ENCODE measurements around the gene ANXA2R.

ANXA2R gene

DNA sequence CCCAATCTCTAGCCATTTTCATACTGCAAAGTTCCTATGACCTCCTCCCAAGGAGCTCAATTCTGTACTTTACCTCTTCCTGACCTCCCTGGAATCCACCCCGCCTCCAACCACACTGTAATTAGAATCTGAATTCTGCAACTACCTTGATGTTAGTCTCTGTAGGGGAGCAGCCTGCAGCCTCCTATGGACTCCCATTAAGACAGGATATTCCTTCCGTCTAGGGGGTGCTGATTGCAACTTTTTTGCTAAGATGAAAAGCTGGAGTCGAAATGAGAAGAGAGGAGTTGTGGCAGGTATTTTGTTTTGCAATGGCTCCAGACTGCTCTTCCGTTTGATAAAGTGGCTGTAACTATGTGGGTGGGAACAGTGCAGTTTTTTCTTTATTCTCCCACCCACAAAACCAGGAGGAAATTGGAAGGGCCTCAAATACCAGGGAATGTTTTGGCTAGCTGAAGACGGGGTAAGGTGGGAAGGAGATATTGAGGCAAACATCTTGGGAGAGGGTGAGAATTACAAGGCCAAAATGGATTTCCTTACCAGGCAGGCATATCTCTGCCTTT lies 23.8 kb downstream of the ANXA2R start:
- Histone ChIP-seq H3K4ac (ENCODE audit: low read length) (no peak overlapping the region), H3K9ac (ENCODE audit: low read depth, low read length, poor library complexity) (no peak overlapping the region), H3K4me2 (ENCODE audit: insufficient read depth, low read length, poor library complexity, severe bottlenecking) (no peak overlapping the region), H3K9me3 (replicated peaks in 1 of 2; ENCODE audit: control insufficient read depth in 2 of 2, insufficient read depth in 1 of 2, low read depth in 1 of 2, low read length in 2 of 2) (no peaks in the 10 kb centered on the region), H3K27me3 (ENCODE audit: control insufficient read depth in 3 of 3, insufficient read depth in 3 of 3, low read depth in 1 of 3, low read length in 3 of 3) (peaks cover 0 to 61% (median 8%) of the 10 kb centered on the region in 3 experiments), H3K4me1 (ENCODE audit: control insufficient read depth in 2 of 2, insufficient read depth in 1 of 2, low read depth in 1 of 2, low read length in 2 of 2) (peaks cover 5 to 24% of the 10 kb centered on the region in 2 donors), H3K18ac (ENCODE audit: low read length) (no peak overlapping the region), H3K23ac (ENCODE audit: low read depth, low read length, poor library complexity) (no peak overlapping the region), H3K79me1 (ENCODE audit: low read depth, low read length) (no peaks in the 10 kb centered on the region), H4K8ac (ENCODE audit: low read depth, low read length) (no peak overlapping the region), H3K4me3 (ENCODE audit: low read length in 2 of 2) (no peak overlapping the region), H2BK12ac (ENCODE audit: low read length) (no peak overlapping the region), H4K91ac (ENCODE audit: low read depth, low read length, poor library complexity) (no peak overlapping the region), H2BK15ac (ENCODE audit: low read length) (no peak overlapping the region), H2BK120ac (ENCODE audit: low read depth, low read length) (no peak overlapping the region), H3K36me3 (replicated peaks in 1 of 2; ENCODE audit: control insufficient read depth in 2 of 2, insufficient read depth in 2 of 2, low read length in 2 of 2) (no peaks in the 10 kb centered on the region), H2BK5ac (ENCODE audit: low read length) (no peak overlapping the region), H3K14ac (ENCODE audit: low read length) (no peak overlapping the region), H3K27ac (replicated peaks; ENCODE audit: low read length) (no peak overlapping the region), H2AK5ac (ENCODE audit: low read depth, low read length) (no peak overlapping the region), H2AFZ (ENCODE audit: low read length) (no peak overlapping the region)
- no peak for DNase-seq (ENCODE audit: low spot score)
- WGBS, 2 donors (ENCODE audit: extremely low coverage in 2 of 2, insufficient read length in 2 of 2, insufficient replicate concordance in 1 of 2), result no CpG with 5 or more reads among the region's 5 CpGs

DNA sequence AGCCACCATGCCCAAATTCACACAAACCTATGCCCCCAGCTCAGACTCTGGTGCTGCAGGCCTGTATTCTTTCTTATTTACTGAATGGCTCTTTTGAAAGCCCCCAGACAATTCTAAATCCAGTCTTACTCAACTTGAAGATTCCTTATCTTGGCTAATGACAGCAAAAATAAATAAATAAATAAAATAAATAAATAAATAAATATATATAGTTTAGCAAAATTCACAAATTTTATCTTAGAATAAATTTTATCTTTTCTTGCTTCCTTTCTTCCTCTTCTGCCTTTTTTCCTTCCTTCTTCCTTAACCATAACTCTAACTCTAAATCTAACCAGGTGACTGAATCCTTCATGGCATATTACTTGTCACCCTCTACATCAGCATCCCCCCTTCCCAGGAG lies 25.6 kb downstream of the ANXA2R start:
- H3K23ac ChIP-seq (ENCODE audit: low read depth, low read length, poor library complexity), result no peak overlapping the region
- H2BK120ac ChIP-seq (ENCODE audit: low read depth, low read length), result no peak overlapping the region
- no peak overlapping the region for H2BK5ac ChIP-seq (ENCODE audit: low read length)
- H3K4ac ChIP-seq (ENCODE audit: low read length), result no peak overlapping the region
- H2BK15ac ChIP-seq (ENCODE audit: low read length), result no peak overlapping the region
- DNase-seq (ENCODE audit: low spot score), result no peak
- H3K79me1 ChIP-seq (ENCODE audit: low read depth, low read length), result no peaks in the 10 kb centered on the region
- H3K18ac ChIP-seq (ENCODE audit: low read length), result no peak overlapping the region
- peaks cover 0 to 64% (median 7%) of the 10 kb centered on the region in 3 experiments for H3K27me3 ChIP-seq (ENCODE audit: control insufficient read depth in 3 of 3, insufficient read depth in 3 of 3, low read depth in 1 of 3, low read length in 3 of 3)
- H4K91ac ChIP-seq (ENCODE audit: low read depth, low read length, poor library complexity), result no peak overlapping the region
- H3K4me1 ChIP-seq (ENCODE audit: control insufficient read depth in 2 of 2, insufficient read depth in 1 of 2, low read depth in 1 of 2, low read length in 2 of 2), result peaks cover 5 to 18% of the 10 kb centered on the region in 2 donors
- no peaks in the 10 kb centered on the region for H3K36me3 ChIP-seq (replicated peaks in 1 of 2; ENCODE audit: control insufficient read depth in 2 of 2, insufficient read depth in 2 of 2, low read length in 2 of 2)
- no peak overlapping the region for H3K4me2 ChIP-seq (ENCODE audit: insufficient read depth, low read length, poor library complexity, severe bottlenecking)
- no peaks in the 10 kb centered on the region for H3K9me3 ChIP-seq (replicated peaks in 1 of 2; ENCODE audit: control insufficient read depth in 2 of 2, insufficient read depth in 1 of 2, low read depth in 1 of 2, low read length in 2 of 2)
- H2AFZ ChIP-seq (ENCODE audit: low read length), result no peak overlapping the region
- H2BK12ac ChIP-seq (ENCODE audit: low read length), result no peak overlapping the region
- no peak overlapping the region for H3K4me3 ChIP-seq (ENCODE audit: low read length in 2 of 2)
- no peak overlapping the region for H3K27ac ChIP-seq (replicated peaks; ENCODE audit: low read length)
- H3K14ac ChIP-seq (ENCODE audit: low read length), result no peak overlapping the region
- no peak overlapping the region for H4K8ac ChIP-seq (ENCODE audit: low read depth, low read length)
- H2AK5ac ChIP-seq (ENCODE audit: low read depth, low read length), result no peak overlapping the region
- no peak overlapping the region for H3K9ac ChIP-seq (ENCODE audit: low read depth, low read length, poor library complexity)

DNA sequence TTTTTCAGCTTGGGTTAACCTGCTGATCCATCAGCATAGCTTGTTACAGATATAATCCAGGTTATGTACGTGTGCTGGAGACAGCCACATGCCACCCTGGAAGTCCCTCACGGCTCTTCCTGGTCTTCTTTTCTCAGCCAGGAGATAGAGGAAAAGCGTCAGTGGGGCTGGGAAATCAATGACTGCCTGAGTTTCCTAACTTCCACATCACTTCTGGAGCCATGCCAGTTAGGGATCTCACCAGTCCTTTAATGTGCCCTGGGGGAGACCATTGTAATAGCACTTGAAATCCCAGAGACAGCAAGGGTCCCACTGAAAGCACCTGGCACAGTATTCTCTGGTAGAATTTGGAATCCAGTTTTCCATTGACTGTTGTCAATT lies 29.2 kb downstream of the ANXA2R start:
- Histone ChIP-seq H2BK12ac (ENCODE audit: low read length) (no peak overlapping the region), H3K9ac (ENCODE audit: low read depth, low read length, poor library complexity) (no peak overlapping the region), H3K4me2 (ENCODE audit: insufficient read depth, low read length, poor library complexity, severe bottlenecking) (no peak overlapping the region), H3K27ac (replicated peaks; ENCODE audit: low read length) (no peak overlapping the region), H3K18ac (ENCODE audit: low read length) (no peak overlapping the region), H2BK15ac (ENCODE audit: low read length) (no peak overlapping the region), H3K4ac (ENCODE audit: low read length) (no peak overlapping the region), H2AK5ac (ENCODE audit: low read depth, low read length) (no peak overlapping the region), H3K79me1 (ENCODE audit: low read depth, low read length) (no peaks in the 10 kb centered on the region), H3K9me3 (replicated peaks in 1 of 2; ENCODE audit: control insufficient read depth in 2 of 2, insufficient read depth in 1 of 2, low read depth in 1 of 2, low read length in 2 of 2) (peaks cover 0 to 1% of the 10 kb centered on the region in 2 donors), H3K4me3 (ENCODE audit: low read length in 2 of 2) (no peak overlapping the region), H2BK120ac (ENCODE audit: low read depth, low read length) (no peak overlapping the region), H3K14ac (ENCODE audit: low read length) (no peak overlapping the region), H3K4me1 (ENCODE audit: control insufficient read depth in 2 of 2, insufficient read depth in 1 of 2, low read depth in 1 of 2, low read length in 2 of 2) (peaks cover 0 to 6% of the 10 kb centered on the region in 2 donors), H2BK5ac (ENCODE audit: low read length) (no peak overlapping the region), H3K23ac (ENCODE audit: low read depth, low read length, poor library complexity) (no peak overlapping the region), H2AFZ (ENCODE audit: low read length) (no peak overlapping the region), H3K27me3 (ENCODE audit: control insufficient read depth in 3 of 3, insufficient read depth in 3 of 3, low read depth in 1 of 3, low read length in 3 of 3) (peaks cover 0 to 54% (median 3%) of the 10 kb centered on the region in 3 experiments), H3K36me3 (replicated peaks in 1 of 2; ENCODE audit: control insufficient read depth in 2 of 2, insufficient read depth in 2 of 2, low read length in 2 of 2) (no peaks in the 10 kb centered on the region), H4K8ac (ENCODE audit: low read depth, low read length) (no peak overlapping the region), H4K91ac (ENCODE audit: low read depth, low read length, poor library complexity) (no peak overlapping the region)
- no peak for DNase-seq (ENCODE audit: low spot score)
- WGBS, 2 donors (ENCODE audit: extremely low coverage in 2 of 2, insufficient read length in 2 of 2, insufficient replicate concordance in 1 of 2), result no CpG with 5 or more reads among the region's 3 CpGs

DNA sequence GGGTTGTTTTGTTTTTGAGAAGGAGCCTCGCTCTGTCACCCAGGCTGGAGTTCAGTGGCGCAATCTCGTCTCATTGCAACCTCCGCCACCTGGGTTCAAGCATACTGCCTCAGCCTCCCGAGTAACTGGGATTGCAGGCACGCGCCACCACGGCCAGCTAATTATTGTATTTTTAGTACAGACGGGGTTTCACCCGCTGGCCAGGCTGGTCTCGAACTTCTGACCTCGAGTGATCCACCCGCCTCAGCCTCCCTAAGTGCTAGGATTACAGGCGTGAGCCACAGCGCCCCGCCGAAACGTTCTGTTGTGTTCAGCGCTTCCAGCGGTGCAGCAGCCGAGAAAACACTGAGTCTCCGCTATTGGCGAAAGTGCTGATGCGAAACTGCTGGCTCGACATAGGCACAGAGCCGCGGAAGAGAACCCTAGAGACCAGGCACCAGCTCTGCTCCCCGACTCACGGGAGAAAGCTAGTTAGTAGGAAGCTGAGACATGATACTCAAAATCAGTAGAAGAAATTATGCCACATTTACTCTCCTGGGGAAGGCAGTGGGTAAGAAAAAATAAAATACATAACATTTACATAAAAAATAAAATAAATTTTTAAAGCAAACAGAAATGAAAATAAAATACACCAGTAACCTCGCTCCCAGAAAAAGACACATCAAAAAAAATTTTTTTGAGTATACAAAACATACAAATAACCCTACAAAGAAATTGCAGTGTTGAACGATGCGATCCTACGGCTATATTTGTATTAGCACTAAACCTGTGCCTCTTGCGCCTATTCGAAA lies 31.6 kb downstream of the ANXA2R start:
- Histone ChIP-seq H3K27me3 (ENCODE audit: control insufficient read depth in 3 of 3, insufficient read depth in 3 of 3, low read depth in 1 of 3, low read length in 3 of 3) (peaks cover 0 to 47% (median 3%) of the 10 kb centered on the region in 3 experiments), H2BK15ac (ENCODE audit: low read length) (no peak overlapping the region), H3K4me3 (ENCODE audit: low read length in 2 of 2) (peak overlapping the region; percentile 44 to 71), H2BK12ac (ENCODE audit: low read length) (no peak overlapping the region), H3K79me1 (ENCODE audit: low read depth, low read length) (no peaks in the 10 kb centered on the region), H2BK5ac (ENCODE audit: low read length) (no peak overlapping the region), H4K8ac (ENCODE audit: low read depth, low read length) (no peak overlapping the region), H2AK5ac (ENCODE audit: low read depth, low read length) (no peak overlapping the region), H2AFZ (ENCODE audit: low read length) (peak overlapping the region; percentile 81), H3K18ac (ENCODE audit: low read length) (peak overlapping the region; percentile 15), H3K9me3 (replicated peaks in 1 of 2; ENCODE audit: control insufficient read depth in 2 of 2, insufficient read depth in 1 of 2, low read depth in 1 of 2, low read length in 2 of 2) (peaks cover 0 to 1% of the 10 kb centered on the region in 2 donors), H3K23ac (ENCODE audit: low read depth, low read length, poor library complexity) (no peak overlapping the region), H3K9ac (ENCODE audit: low read depth, low read length, poor library complexity) (no peak overlapping the region), H3K4ac (ENCODE audit: low read length) (no peak overlapping the region), H3K4me1 (ENCODE audit: control insufficient read depth in 2 of 2, insufficient read depth in 1 of 2, low read depth in 1 of 2, low read length in 2 of 2) (peaks cover 0 to 6% of the 10 kb centered on the region in 2 donors), H2BK120ac (ENCODE audit: low read depth, low read length) (no peak overlapping the region), H4K91ac (ENCODE audit: low read depth, low read length, poor library complexity) (no peak overlapping the region), H3K27ac (replicated peaks; ENCODE audit: low read length) (peak overlapping the region; percentile 64), H3K14ac (ENCODE audit: low read length) (no peak overlapping the region), H3K4me2 (ENCODE audit: insufficient read depth, low read length, poor library complexity, severe bottlenecking) (peak overlapping the region; percentile 75), H3K36me3 (replicated peaks in 1 of 2; ENCODE audit: control insufficient read depth in 2 of 2, insufficient read depth in 2 of 2, low read length in 2 of 2) (no peaks in the 10 kb centered on the region)
- no CpG with 5 or more reads among the region's 35 CpGs for WGBS, 2 donors (ENCODE audit: extremely low coverage in 2 of 2, insufficient read length in 2 of 2, insufficient replicate concordance in 1 of 2)
- no peak for DNase-seq (ENCODE audit: low spot score)
